IPS DF 6.9 (cell line): ENCODE results near the gene ZNF20.

Experiments
- DNase-seq: peaks from one replicate; pipeline ENCODE4 v3.0.0-alpha.2; 2013; ENCODE audit warnings: low read depth, low spot score
- H3K27ac ChIP-seq: one replicate; pipeline ENCODE4 v1.5.1; 2013; ENCODE audit warnings: low read length, control low read depth
- H3K27me3 ChIP-seq: 2 replicates; pipeline ENCODE4 v1.6.1; 2013; ENCODE audit warnings: mild to moderate bottlenecking, low read length; ENCODE audit not compliant: control insufficient read depth, insufficient read depth
- H3K36me3 ChIP-seq: 2 replicates; pipeline ENCODE4 v1.6.1; 2013; ENCODE audit warnings: low read length; ENCODE audit not compliant: control insufficient read depth, insufficient read depth
- H3K4me1 ChIP-seq: 2 replicates; pipeline ENCODE4 v1.6.1; 2013; ENCODE audit warnings: low read length; ENCODE audit not compliant: control insufficient read depth, insufficient read depth
- H3K4me3 ChIP-seq: 2 replicates; pipeline ENCODE4 v1.5.1; 2013; ENCODE audit warnings: mild to moderate bottlenecking, low read length
- H3K9me3 ChIP-seq: 2 replicates; pipeline ENCODE4 v1.6.1; 2013; ENCODE audit warnings: low read length, inconsistent platforms; ENCODE audit not compliant: control insufficient read depth, insufficient read depth
- WGBS: extraction: QIAGEN DNeasy Blood & Tissue Kit; methylation state at CpG from one replicate; pipeline ENCODE4 v1.1.7; 2013; ENCODE audit warnings: mixed read lengths, missing lambda C conversion rate; ENCODE audit not compliant: insufficient read length, insufficient coverage; 5-methylcytosine and 5-hydroxymethylcytosine counted together

The ZNF20 gene

DNA sequence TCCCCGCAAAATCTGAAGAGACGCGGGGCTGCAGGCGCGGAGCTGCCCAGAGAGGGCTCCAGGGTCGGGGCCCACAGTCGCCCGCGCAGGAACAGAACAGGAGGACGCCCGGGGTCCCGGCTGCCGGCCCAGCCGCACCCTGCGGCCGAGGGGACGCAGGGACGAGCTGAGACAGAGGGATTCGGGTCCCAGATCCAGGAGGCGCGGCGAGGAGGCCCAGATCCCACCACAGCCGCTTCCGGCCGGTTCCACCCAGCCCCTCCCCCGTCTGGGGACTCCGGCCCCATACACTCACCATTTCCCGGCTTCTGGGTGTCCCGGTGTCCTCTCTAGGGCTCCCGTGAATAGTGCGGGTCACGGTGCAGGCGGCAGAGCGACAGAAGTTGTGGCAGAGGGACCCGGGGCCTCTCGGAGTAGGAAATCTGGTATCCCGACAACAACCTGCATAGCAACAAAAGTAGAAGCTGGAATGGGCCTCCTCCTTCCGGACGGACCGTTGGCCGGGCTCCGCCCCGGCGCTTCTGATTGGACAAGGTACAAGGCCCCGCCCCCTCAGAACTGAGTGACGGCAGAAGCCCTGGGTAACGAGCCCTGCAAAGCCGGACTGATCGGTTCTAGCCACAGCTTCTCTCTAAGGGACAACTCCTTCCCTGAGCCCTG is at the start of gene ZNF20:
Gene ZNF20 (minus strand): TSS at position 466 of the 660 bp plus-strand sequence. CDS start 168 bp downstream, at position 298.
- WGBS = no CpG with 5 or more reads among the region's 49 CpGs
- peaks cover 5% of the 10 kb centered on the region; the same call in 1 of the 2 replicates for H3K36me3 ChIP-seq

DNA sequence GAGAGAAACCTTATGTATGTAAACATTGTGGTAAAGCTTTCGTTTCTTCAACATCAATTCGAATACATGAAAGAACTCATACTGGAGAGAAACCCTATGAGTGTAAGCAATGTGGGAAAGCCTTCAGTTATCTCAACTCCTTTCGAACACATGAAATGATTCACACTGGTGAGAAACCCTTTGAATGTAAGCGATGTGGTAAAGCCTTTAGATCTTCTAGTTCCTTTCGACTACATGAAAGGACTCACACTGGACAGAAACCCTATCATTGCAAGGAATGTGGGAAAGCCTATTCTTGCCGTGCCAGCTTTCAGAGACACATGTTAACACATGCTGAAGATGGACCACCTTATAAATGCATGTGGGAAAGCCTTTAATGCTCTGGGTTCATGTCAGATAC is 47.5 kb upstream of the ZNF20 start:
- H3K4me1 ChIP-seq = no peaks in the 10 kb centered on the region
- H3K27me3 ChIP-seq = no peaks in the 10 kb centered on the region
- peaks cover 9% of the 10 kb centered on the region for H3K9me3 ChIP-seq
- no peak overlapping the region for H3K27ac ChIP-seq
- no peak overlapping the region for H3K4me3 ChIP-seq
- DNase-seq = no peak
- no CpG with 5 or more reads among the region's 6 CpGs for WGBS
- peaks cover 18% of the 10 kb centered on the region; the same call in 1 of the 2 replicates for H3K36me3 ChIP-seq

More for the DNA sequence above, at the start of gene ZNF20:
- Histone ChIP-seq H3K27me3 (no peaks in the 10 kb centered on the region), H3K4me1 (peaks cover 1% of the 10 kb centered on the region; the same call in 1 of the 2 replicates), H3K9me3 (no peaks in the 10 kb centered on the region), H3K4me3 (peak within 1 kb of the TSS; percentile 96), H3K27ac (no peak within 1 kb of the TSS)
- peak; percentile 77 for DNase-seq

DNA sequence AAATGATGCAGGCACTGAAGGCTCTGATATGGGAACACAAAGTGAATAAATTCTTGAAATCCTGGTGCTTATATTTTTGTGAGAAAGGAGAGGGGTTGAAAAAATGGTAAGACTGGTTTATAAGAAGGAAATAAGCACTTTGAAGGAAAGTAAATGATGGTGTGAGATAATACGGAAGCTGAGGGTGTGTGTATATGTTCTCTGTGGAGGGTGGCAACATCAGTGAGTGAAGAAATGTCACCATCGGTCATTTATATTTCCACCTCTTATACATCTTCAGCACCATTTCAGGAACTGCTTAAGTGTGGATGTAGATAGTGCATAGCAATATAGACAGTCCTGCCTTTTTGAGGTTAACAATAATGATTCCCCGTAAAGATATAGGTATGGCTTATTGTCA is 40.2 kb upstream of the ZNF20 start:
- 100% methylated on average over 1 of the region's 3 CpGs for WGBS
- H3K4me3 ChIP-seq = no peak overlapping the region
- no peak for DNase-seq
- no peaks in the 10 kb centered on the region for H3K27me3 ChIP-seq
- H3K4me1 ChIP-seq = no peaks in the 10 kb centered on the region; the same call in 1 of the 2 replicates
- H3K27ac ChIP-seq = no peak overlapping the region
- H3K36me3 ChIP-seq = no peaks in the 10 kb centered on the region
- no peaks in the 10 kb centered on the region; the same call in 1 of the 2 replicates for H3K9me3 ChIP-seq

DNA sequence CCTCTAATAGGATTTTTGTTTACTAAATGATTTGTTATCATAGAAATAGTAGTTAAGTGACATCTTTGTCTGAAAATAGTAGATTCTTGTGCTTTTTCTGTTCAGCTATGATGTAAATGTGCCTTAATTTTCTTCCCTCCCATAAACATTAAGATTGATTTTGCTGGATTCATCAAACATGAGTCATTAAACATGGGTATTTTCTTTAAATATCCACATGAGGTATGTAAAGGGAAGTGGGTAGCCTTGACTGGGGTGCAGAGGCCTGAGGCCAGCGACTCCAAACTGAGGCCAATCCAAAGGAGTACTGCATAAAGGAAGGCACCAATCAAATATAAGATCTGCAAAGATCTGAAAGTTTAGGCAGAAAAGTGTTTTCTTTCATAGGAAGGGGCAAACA is 26.5 kb upstream of the ZNF20 start:
- WGBS = no CpG with 5 or more reads among the region's 1 CpG
- H3K27me3 ChIP-seq = no peaks in the 10 kb centered on the region
- no peak overlapping the region for H3K4me3 ChIP-seq
- DNase-seq = no peak
- no peaks in the 10 kb centered on the region for H3K36me3 ChIP-seq
- no peaks in the 10 kb centered on the region for H3K4me1 ChIP-seq
- no peaks in the 10 kb centered on the region for H3K9me3 ChIP-seq
- H3K27ac ChIP-seq = no peak overlapping the region

- Histone ChIP-seq H3K27ac (no peak overlapping the region), H3K36me3 (no peaks in the 10 kb centered on the region), H3K4me3 (peak overlapping the region; percentile 92; the same call in 1 of the 2 replicates), H3K27me3 (no peaks in the 10 kb centered on the region), H3K4me1 (no peaks in the 10 kb centered on the region), H3K9me3 (no peaks in the 10 kb centered on the region)
- WGBS = no CpG with 5 or more reads among the region's 2 CpGs
- no peak for DNase-seq
These were observed 23.7 kb upstream of the ZNF20 start for GRCh38 chr19:12163826-12164225.

GRCh38 chr19:12162882-12163806 is 23.0 kb upstream of the ZNF20 start, which contains the start of gene ZNF136:
Gene ZNF136 (plus strand): TSS chr19:12163096. CDS start chr19:12163204, 108 bp downstream.
- DNase-seq = peak; percentile 86
- H3K9me3 ChIP-seq = no peaks in the 10 kb centered on the region
- no peaks in the 10 kb centered on the region for H3K36me3 ChIP-seq
- H3K4me1 ChIP-seq = no peaks in the 10 kb centered on the region
- H3K27ac ChIP-seq = no peak within 1 kb of the TSS
- no peaks in the 10 kb centered on the region for H3K27me3 ChIP-seq
- WGBS = no CpG with 5 or more reads among the region's 57 CpGs
- H3K4me3 ChIP-seq = peak within 1 kb of the TSS; percentile 92

- no CpG with 5 or more reads among the region's 8 CpGs for WGBS
These were observed 22.3 kb upstream of the ZNF20 start for GRCh38 chr19:12162513-12162881.

GRCh38 chr19:12159773-12160414 is 19.7 kb upstream of the ZNF20 start:
- no peak for DNase-seq
- Histone ChIP-seq H3K9me3 (no peaks in the 10 kb centered on the region), H3K27me3 (no peaks in the 10 kb centered on the region), H3K27ac (no peak overlapping the region), H3K4me1 (0 out of 2 replicates have a peak, but pooled peaks cover 1% of the 10 kb centered on the region), H3K36me3 (no peaks in the 10 kb centered on the region), H3K4me3 (no peak overlapping the region)
- no CpG with 5 or more reads among the region's 25 CpGs for WGBS

More at GRCh38 chr19:12162513-12162881, 22.3 kb upstream of the ZNF20 start:
- no peaks in the 10 kb centered on the region for H3K27me3 ChIP-seq
- no peaks in the 10 kb centered on the region for H3K36me3 ChIP-seq
- no peak overlapping the region; the same call in 1 of the 2 replicates for H3K4me3 ChIP-seq
- DNase-seq = no peak
- no peak overlapping the region for H3K27ac ChIP-seq
- no peaks in the 10 kb centered on the region for H3K4me1 ChIP-seq
- H3K9me3 ChIP-seq = no peaks in the 10 kb centered on the region

DNA sequence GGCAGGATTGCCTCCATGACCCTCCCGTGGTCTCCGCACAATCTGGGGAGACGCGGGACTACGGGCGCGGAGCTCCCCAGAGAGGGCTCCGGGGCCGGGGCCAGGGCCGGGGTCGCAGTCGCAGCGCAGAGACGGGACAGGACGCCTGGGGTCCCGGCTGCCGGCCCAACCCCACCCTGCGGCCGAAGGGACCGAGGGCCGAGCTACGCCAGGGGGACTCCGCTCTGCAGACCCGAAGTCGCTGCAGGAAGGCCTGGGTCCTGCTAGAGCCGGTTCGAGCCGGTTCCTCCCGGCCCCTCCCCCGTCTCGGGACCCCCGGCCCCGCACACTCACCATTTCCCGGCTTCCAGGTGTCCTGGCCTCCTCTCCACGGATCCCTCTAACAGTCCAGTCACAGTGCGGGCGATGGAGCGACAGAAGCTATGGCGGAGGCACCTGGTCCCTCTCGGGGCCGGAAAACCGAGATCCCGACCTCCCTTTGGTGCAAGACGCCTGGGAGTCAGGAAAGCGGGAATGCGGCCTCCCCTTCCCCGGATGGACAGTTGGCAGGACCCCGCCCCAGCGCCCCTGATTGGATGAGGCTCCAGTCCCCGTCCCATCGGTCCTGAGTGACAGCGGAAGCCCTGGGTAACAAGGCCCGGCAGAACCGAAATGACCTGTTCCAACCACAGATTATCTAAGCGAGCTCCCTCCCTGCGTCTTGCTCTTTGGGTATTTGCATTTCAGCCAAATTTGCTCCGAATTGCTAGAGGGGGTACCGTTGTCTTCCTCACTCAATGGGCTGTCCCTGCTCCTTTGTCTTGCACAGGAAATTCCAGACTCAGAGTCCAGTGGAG is 16.3 kb upstream of the ZNF20 start, which contains the start of gene ZNF625:
Gene ZNF625 (minus strand): TSS at position 512 of the 836 bp plus-strand sequence. CDS start 176 bp downstream, at position 336.
- no peaks in the 10 kb centered on the region for H3K27me3 ChIP-seq
- no peaks in the 10 kb centered on the region for H3K9me3 ChIP-seq
- H3K27ac ChIP-seq = no peak within 1 kb of the TSS
- no CpG with 5 or more reads among the region's 58 CpGs for WGBS
- H3K4me3 ChIP-seq = peak within 1 kb of the TSS; percentile 61
- peak; percentile 80 for DNase-seq
- 0 out of 2 replicates have a peak, but pooled peaks cover 1% of the 10 kb centered on the region for H3K4me1 ChIP-seq
- H3K36me3 ChIP-seq = no peaks in the 10 kb centered on the region
